DOHH2 (cell line): ENCODE measurements around the gene SORBS2.

Source experiments
- EZH2phosphoT487 ChIP-seq: fragments of 200-600 bp; sonication (generic); IDR thresholded peaks from 2 replicates; pipeline ENCODE4 v1.6.1; 2017; ENCODE audit warnings: borderline replicate concordance, mild to moderate bottlenecking, antibody characterized with exemption, low read length, moderate library complexity, mixed read lengths
- TF ChIP-seq, protein P1 (sequence below): fragments of 200-600 bp; sonication (generic); IDR thresholded peaks from one replicate; pipeline ENCODE4 v1.5.1; 2014; ENCODE audit warnings: antibody characterized with exemption, mild to moderate bottlenecking, low read depth, low read length; ENCODE audit not compliant: poor library complexity, severe bottlenecking

DNA sequence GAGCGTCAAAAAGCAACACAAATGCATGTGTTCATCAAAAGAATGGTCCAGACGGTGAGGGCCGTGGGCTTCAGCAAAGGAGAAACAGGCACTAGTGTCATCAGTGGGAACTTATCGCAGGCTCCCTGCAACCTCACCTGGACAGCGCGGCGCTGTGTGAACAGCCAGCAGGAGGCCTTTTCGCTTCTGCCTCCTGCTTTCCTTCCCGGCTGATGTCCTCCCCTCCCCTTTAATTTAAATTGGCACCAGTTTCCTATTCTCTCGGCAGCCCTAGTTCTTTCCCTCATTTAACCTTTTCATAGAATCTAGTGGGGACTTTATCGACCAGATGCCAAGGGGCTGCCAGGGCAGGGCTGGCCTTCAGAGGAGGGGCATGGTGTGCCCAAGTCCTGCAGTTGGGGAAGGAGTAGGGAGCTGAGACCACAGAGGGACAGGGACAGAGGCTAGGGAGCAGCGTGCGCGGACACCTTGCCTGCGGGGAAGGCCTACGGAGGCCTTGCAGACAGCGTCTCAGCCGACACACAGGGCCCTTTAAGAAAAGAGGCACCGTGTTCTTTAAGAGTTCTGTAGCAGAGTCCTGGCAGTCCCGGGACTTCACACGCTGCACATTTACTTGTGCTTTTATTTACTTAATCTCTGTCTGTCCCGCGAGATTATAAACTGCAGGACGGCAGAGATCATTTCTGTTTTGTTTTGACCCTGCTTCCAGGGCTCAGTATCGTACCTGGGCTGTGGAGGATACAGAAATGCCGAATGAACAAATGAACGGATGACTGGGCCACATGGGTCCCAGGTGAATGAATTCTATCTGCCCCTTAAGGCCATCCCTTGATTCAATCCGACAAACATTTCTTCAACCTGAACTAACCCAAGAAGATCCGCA, 8.4 kb upstream of the SORBS2 start:
- TF ChIP-seq, protein P1, sequence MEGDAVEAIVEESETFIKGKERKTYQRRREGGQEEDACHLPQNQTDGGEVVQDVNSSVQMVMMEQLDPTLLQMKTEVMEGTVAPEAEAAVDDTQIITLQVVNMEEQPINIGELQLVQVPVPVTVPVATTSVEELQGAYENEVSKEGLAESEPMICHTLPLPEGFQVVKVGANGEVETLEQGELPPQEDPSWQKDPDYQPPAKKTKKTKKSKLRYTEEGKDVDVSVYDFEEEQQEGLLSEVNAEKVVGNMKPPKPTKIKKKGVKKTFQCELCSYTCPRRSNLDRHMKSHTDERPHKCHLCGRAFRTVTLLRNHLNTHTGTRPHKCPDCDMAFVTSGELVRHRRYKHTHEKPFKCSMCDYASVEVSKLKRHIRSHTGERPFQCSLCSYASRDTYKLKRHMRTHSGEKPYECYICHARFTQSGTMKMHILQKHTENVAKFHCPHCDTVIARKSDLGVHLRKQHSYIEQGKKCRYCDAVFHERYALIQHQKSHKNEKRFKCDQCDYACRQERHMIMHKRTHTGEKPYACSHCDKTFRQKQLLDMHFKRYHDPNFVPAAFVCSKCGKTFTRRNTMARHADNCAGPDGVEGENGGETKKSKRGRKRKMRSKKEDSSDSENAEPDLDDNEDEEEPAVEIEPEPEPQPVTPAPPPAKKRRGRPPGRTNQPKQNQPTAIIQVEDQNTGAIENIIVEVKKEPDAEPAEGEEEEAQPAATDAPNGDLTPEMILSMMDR, result no peak
- TF ChIP-seq EZH2phosphoT487, result no peak
